ENCODE results near the gene UBE2G2.

DNA sequence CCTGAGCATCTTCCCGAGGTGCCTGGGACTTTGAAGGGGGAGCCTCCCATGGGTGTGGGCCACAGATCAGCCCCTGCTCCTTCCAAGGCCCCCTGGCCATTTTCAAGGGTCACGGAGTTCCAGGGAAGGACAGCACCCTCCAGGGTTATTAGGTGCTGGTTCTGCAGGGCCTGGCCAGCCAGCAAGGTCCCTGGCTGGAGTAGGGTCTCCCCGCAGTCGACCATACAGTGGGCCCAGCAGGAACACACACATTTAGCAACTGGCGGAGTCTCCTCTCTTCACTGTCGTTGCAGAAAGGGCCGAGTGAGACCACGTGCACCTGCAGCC, 34.0 kb upstream of the UBE2G2 start:
- TF ChIP-seq, protein P1, sequence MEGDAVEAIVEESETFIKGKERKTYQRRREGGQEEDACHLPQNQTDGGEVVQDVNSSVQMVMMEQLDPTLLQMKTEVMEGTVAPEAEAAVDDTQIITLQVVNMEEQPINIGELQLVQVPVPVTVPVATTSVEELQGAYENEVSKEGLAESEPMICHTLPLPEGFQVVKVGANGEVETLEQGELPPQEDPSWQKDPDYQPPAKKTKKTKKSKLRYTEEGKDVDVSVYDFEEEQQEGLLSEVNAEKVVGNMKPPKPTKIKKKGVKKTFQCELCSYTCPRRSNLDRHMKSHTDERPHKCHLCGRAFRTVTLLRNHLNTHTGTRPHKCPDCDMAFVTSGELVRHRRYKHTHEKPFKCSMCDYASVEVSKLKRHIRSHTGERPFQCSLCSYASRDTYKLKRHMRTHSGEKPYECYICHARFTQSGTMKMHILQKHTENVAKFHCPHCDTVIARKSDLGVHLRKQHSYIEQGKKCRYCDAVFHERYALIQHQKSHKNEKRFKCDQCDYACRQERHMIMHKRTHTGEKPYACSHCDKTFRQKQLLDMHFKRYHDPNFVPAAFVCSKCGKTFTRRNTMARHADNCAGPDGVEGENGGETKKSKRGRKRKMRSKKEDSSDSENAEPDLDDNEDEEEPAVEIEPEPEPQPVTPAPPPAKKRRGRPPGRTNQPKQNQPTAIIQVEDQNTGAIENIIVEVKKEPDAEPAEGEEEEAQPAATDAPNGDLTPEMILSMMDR (IDR thresholded peaks at IDR 0.05): no peak
- no peak for TF ChIP-seq POLR2A (IDR thresholded peaks at IDR 0.05)
- TF ChIP-seq POLR2AphosphoS5 (IDR thresholded peaks at IDR 0.05): no peak

All from breast epithelium (tissue), 3 donors.